ENCODE data around the gene ZNF248.

ZNF248 gene

GRCh38 chr10:37857287-37858211, at the start of gene ZNF248:
Gene ZNF248, minus strand, starts transcription at chr10:37857610. Its CDS starts 1,300 bp downstream, at chr10:37856310.
- TF ChIP-seq, protein P1, sequence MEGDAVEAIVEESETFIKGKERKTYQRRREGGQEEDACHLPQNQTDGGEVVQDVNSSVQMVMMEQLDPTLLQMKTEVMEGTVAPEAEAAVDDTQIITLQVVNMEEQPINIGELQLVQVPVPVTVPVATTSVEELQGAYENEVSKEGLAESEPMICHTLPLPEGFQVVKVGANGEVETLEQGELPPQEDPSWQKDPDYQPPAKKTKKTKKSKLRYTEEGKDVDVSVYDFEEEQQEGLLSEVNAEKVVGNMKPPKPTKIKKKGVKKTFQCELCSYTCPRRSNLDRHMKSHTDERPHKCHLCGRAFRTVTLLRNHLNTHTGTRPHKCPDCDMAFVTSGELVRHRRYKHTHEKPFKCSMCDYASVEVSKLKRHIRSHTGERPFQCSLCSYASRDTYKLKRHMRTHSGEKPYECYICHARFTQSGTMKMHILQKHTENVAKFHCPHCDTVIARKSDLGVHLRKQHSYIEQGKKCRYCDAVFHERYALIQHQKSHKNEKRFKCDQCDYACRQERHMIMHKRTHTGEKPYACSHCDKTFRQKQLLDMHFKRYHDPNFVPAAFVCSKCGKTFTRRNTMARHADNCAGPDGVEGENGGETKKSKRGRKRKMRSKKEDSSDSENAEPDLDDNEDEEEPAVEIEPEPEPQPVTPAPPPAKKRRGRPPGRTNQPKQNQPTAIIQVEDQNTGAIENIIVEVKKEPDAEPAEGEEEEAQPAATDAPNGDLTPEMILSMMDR (conservative IDR thresholded peaks at IDR 0.05; ENCODE audit: control insufficient read depth, insufficient read depth, low read depth, low read length), result no peak
- peak; percentile 96 for DNase-seq (ENCODE audit: low read depth)
- H3K4me3 ChIP-seq (ENCODE audit: control insufficient read depth, low read depth, low read length), result peak within 1 kb of the TSS; percentile 80

DNA sequence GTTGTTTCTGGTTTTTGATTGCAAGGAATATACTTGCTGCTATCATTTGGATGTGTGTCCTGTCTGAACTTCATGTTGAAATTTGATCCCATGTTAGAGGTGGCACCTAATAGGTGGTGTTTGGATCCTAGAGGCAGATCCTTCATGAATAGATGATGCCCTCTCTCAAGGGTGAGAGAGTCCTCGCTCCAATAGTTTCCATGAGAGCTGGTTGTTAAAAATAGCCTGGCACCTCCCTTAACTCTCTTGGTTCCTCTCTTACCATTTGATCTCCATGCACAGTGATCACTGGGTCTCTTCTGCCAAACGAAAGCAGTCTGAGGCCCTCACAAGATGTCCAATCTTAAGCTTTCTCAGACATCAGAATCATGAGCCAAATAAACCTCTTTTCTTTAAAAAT, 49.0 kb upstream of the ZNF248 start:
- no peak for DNase-seq (ENCODE audit: low read depth)
- TF ChIP-seq, protein P1 (conservative IDR thresholded peaks at IDR 0.05; ENCODE audit: control insufficient read depth, insufficient read depth, low read depth, low read length), result no peak
- no peak overlapping the region for H3K4me3 ChIP-seq (ENCODE audit: control insufficient read depth, low read depth, low read length)

DNA sequence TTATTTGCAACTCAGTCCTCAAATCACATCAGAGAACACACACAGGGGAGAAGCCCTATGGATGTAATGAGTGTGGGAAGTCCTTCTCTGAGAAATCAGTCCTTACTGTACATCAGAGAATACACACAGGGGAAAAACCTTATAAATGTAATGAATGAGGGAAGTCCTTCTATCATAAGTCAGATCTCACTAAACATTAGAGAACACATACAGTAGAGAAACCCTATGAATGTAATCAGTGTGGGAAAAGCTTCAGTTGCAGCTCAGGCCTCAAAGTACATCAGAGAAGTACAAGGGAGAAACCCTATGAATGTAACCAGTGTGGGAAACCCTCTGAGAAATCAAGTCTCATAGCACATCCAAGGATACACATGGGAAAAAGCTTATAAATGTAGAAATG, 39.0 kb upstream of the ZNF248 start:
- no peak overlapping the region for H3K4me3 ChIP-seq (ENCODE audit: control insufficient read depth, low read depth, low read length)
- TF ChIP-seq, protein P1 (conservative IDR thresholded peaks at IDR 0.05; ENCODE audit: control insufficient read depth, insufficient read depth, low read depth, low read length), result no peak
- no peak for DNase-seq (ENCODE audit: low read depth)

DNA sequence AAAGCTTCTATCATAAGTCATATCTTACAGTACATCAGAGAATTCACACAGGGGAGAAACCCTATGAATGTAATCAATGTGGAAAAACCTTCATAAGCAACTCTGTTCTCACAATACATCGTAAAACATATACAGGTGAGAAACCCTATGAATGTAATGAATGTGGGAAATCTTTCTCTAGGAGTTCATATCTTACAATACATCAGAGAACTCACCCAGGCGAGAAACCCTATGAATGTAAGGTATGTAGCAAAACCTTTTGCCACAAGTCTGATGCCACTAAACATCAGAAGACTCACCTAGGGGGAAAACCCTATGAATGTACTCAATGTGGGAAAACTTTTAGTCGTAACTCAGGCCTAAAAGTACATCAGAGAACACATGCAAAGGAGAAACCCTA, 38.3 kb upstream of the ZNF248 start:
- H3K4me3 ChIP-seq (ENCODE audit: control insufficient read depth, low read depth, low read length), result no peak overlapping the region
- DNase-seq (ENCODE audit: low read depth), result no peak
- TF ChIP-seq, protein P1 (conservative IDR thresholded peaks at IDR 0.05; ENCODE audit: control insufficient read depth, insufficient read depth, low read depth, low read length), result no peak

GRCh38 chr10:37885850-37886249, 28.4 kb upstream of the ZNF248 start:
- H3K4me3 ChIP-seq (ENCODE audit: control insufficient read depth, low read depth, low read length), result no peak overlapping the region
- TF ChIP-seq, protein P1 (conservative IDR thresholded peaks at IDR 0.05; ENCODE audit: control insufficient read depth, insufficient read depth, low read depth, low read length), result no peak
- no peak for DNase-seq (ENCODE audit: low read depth)

DNA sequence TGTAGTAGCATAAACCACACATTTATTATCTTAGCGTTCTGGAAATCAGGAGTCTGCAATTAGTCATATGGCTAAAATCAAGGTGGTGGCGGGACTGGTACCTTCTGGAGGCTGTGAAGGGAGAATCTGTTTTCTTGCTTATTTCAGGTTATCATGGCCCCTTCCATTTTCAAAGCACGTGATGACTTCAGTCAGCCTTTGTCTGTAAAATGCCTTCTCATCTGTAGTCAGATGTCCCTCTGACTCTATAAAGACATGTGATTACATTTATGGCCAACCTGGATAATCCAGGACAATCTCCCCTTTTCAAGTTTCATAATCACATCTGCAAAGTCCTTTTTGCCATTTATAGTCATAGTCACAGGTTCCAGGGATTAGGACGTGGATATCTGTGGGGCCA, 15.5 kb upstream of the ZNF248 start:
- DNase-seq (ENCODE audit: low read depth), result no peak
- H3K4me3 ChIP-seq (ENCODE audit: control insufficient read depth, low read depth, low read length), result no peak overlapping the region
- TF ChIP-seq, protein P1 (conservative IDR thresholded peaks at IDR 0.05; ENCODE audit: control insufficient read depth, insufficient read depth, low read depth, low read length), result no peak

Measured in fibroblast of mammary gland (primary cell).